Common myeloid progenitor, CD34-positive (primary cell): ENCODE results near the gene KLK5.

Source experiments
- CTCF ChIA-PET: fragments of 350-600 bp; sonication (Branson Sonifier 250); formaldehyde crosslinking; loops from one replicate; lab custom pipeline; 2021; ENCODE audit warnings: antibody characterized with exemption; lab: Charles Lee
- POLR2A ChIA-PET: fragments of 350-600 bp; sonication (Branson Sonifier 250); formaldehyde crosslinking; loops from one replicate; lab custom pipeline; 2021; ENCODE audit warnings: antibody characterized with exemption; lab: Charles Lee
- DNase-seq, 3 donors: peaks; one replicate each; pipeline versions ENCODE4 v3.0.0 to v3.0.0-alpha.2; 2013
- H3K27ac ChIP-seq, 2 experiments: 1 replicate in 1 of 2; 2 replicates in 1 of 2; pipeline ENCODE4 v1.7.0; 2013; ENCODE audit warnings: inconsistent platforms in 2 of 2, low read length in 2 of 2, mild to moderate bottlenecking in 2 of 2, low read depth in 1 of 2, moderate library complexity in 1 of 2; ENCODE audit not compliant: severe bottlenecking in 2 of 2, insufficient read depth in 1 of 2, poor library complexity in 1 of 2
- H3K27me3 ChIP-seq, 5 experiments: replicated peaks in 2 of 5; 1 replicate in 3 of 5; 2 replicates in 2 of 5; pipeline versions ENCODE4 v1.6.1 to v1.7.0; 2013; ENCODE audit warnings: low read length in 4 of 5, mild to moderate bottlenecking in 2 of 5, moderate library complexity in 2 of 5, inconsistent platforms in 1 of 5; ENCODE audit not compliant: insufficient read depth in 5 of 5, control insufficient read depth in 4 of 5
- H3K36me3 ChIP-seq, 4 experiments: 1 replicate in 2 of 4; 2 replicates in 2 of 4; pipeline versions ENCODE4 v1.6.1 to v1.7.0; 2013; ENCODE audit warnings: low read length in 3 of 4, control low read depth in 1 of 4, mild to moderate bottlenecking in 1 of 4; ENCODE audit not compliant: control insufficient read depth in 4 of 4, insufficient read depth in 4 of 4
- H3K4me1 ChIP-seq, 4 experiments: 1 replicate in 3 of 4; 2 replicates in 1 of 4; pipeline versions ENCODE4 v1.6.1 to v1.7.1; 2013; ENCODE audit warnings: low read length in 3 of 4, mild to moderate bottlenecking in 3 of 4, control low read depth in 1 of 4, inconsistent platforms in 1 of 4, moderate library complexity in 1 of 4; ENCODE audit not compliant: control insufficient read depth in 4 of 4, insufficient read depth in 4 of 4; ENCODE audit errors: control extremely low read depth in 1 of 4
- H3K4me3 ChIP-seq, 7 experiments: 1 replicate in 4 of 7; 2 replicates in 3 of 7; pipeline versions ENCODE4 v1.5.1 to v1.7.0; 2013; ENCODE audit warnings: mild to moderate bottlenecking in 7 of 7, low read length in 6 of 7, moderate library complexity in 6 of 7, inconsistent platforms in 2 of 7, low read depth in 2 of 7, control low read depth in 1 of 7; ENCODE audit not compliant: insufficient read depth in 4 of 7, control insufficient read depth in 1 of 7; ENCODE audit errors: extremely low read depth in 1 of 7
- H3K9me3 ChIP-seq, 5 experiments: 1 replicate in 4 of 5; 2 replicates in 1 of 5; pipeline versions ENCODE4 v1.6.1 to v1.7.1; 2013; ENCODE audit warnings: low read length in 4 of 5, mild to moderate bottlenecking in 2 of 5, inconsistent platforms in 1 of 5, low read depth in 1 of 5, moderate library complexity in 1 of 5; ENCODE audit not compliant: control insufficient read depth in 4 of 5, insufficient read depth in 2 of 5; ENCODE audit errors: control extremely low read depth in 1 of 5
- WGBS: methylation state at CpG from one replicate; pipeline ENCODE4 v1.1.5; 2013; ENCODE audit not compliant: insufficient coverage; 5-methylcytosine and 5-hydroxymethylcytosine counted together

The KLK5 gene

DNA sequence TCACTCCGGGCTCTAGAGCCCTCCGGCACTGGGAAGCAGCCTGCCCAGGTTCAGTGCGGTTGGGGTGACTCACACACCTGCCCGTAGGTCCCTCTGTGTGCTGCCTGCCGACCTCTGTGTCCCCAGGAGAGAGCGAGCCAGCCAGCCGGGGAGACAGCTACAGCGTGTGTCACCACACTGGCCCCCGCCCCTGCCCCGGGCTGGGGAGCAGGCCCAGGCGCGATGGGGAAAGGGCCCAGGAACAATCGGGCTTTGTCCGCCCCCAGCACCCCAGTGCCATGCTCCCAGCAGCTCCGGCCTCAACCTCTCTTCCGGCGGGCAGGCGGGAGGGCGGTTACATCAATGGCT lies 16.5 kb upstream of the KLK5 start, which contains the start of gene KLK6:
Gene KLK6 (minus strand): TSS at position 179 of the 348 bp plus-strand sequence. CDS start 1,487 bp downstream, outside the sequence.
- CTCF ChIA-PET = no interaction called here
- DNase-seq = no peak
- POLR2A ChIA-PET = no interaction called here
- no peak within 1 kb of the TSS for H3K27ac ChIP-seq
- no peaks in the 10 kb centered on the region for H3K9me3 ChIP-seq
- H3K4me1 ChIP-seq = no peaks in the 10 kb centered on the region
- H3K36me3 ChIP-seq = no peaks in the 10 kb centered on the region
- H3K27me3 ChIP-seq = peaks cover 0 to 63% (median 6%) of the 10 kb centered on the region in 5 experiments
- WGBS = 90% methylated on average over 19 of the region's 19 CpGs
- no peak within 1 kb of the TSS for H3K4me3 ChIP-seq

DNA sequence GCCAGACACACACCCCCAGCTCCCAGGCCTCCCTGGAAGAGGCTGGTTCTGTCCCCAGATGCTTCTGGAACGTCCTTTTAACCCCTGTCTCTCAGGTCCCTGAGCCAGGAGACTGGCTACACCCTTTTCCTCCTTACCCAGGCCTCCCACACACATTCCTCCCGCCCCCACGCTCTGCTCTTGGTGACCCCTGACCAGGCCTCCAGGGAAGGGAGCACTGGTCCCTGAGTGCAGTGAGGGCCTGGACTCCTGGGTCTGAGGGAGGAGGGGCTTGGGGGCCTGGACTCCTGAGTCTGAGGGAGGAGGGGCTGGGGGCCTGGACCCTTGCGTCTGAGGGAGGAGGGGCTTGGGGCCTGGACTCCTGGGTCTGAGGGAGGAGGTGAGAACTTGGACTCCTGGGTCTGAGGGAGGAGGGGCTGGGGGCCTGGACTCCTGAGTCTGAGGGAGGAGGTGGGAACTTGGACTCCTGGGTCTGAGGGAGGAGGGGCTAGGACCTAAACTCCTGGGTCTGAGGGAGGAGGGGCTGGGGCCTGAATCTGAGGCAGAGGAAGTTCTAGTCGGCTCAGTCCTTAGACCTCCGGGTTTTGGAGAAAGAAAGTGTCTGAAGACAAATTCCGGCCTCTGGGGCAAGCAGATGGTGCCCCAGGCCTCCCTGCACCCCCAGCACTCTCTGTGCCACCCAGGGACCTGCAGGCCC lies 16.0 kb upstream of the KLK5 start:
- no peak for DNase-seq
- H3K36me3 ChIP-seq = no peaks in the 10 kb centered on the region
- ChIA-PET POLR2A (no interaction called here), CTCF (no interaction called here)
- 54% methylated on average over 3 of the region's 7 CpGs for WGBS
- peaks cover 0 to 62% (median 6%) of the 10 kb centered on the region in 5 experiments for H3K27me3 ChIP-seq
- no peaks in the 10 kb centered on the region for H3K4me1 ChIP-seq
- no peak overlapping the region for H3K27ac ChIP-seq
- no peaks in the 10 kb centered on the region for H3K9me3 ChIP-seq
- H3K4me3 ChIP-seq = no peak overlapping the region

DNA sequence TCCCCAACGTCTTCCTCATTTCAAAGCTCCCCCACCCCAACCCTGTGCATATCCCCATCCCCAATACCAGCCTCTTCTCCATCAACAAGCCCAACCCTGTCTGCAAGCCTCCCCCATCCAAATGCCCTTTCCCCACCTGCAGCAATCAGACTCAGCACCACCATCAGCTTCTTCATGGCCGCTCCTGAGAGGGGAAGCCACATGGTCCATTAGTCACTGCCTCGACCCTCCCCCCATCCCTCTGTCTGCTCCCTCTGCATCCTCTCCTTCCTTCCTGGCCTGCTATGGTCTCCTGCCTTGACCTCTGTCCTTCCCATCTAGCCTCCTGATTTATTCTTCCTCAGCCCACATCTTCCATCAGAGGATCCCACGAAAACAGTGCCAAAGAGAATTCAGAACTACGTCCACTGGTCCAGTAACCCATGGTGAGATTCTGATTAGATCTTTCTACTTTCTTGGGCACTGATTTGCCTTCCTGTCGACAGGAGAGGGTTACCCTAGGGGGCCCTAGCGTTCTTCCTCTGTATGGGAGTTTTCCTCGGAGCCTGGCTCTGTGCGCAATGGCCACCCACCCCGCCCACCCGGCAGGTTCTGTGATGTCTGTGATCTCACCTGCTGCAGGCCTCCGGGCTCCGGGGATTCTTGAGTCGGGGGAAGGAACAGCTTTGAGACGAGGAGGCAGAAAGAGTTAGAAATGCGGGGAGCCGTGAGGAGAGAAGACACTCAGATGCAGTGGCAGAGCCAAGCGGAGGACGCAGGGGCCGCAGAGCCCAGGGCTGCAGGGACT lies 15.3 kb upstream of the KLK5 start:
- DNase-seq = no peak
- Histone ChIP-seq H3K9me3 (no peaks in the 10 kb centered on the region), H3K4me3 (no peak overlapping the region), H3K27me3 (peaks cover 0 to 61% (median 6%) of the 10 kb centered on the region in 5 experiments), H3K4me1 (no peaks in the 10 kb centered on the region), H3K27ac (no peak overlapping the region), H3K36me3 (no peaks in the 10 kb centered on the region)
- ChIA-PET CTCF (no interaction called here), POLR2A (no interaction called here)
- 39% methylated on average over 16 of the region's 20 CpGs for WGBS

DNA sequence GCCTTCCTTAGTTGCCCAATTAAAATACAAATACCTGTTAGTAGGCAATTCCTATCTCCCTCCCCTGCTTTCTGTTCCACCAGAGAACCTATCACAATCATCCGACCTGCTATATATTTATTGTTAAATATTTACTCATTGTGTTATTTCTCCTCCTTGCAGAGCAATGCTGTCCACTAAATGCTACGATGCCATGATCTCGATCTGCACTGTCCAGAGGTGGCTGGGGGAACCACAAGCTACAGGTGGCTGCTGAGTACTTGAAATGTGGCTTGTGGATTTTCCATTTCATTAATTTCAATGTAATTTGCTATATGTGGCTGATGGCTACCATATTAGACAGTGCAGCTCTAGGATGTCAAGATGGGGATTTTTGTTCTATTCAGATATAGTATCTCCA lies 11.4 kb upstream of the KLK5 start:
- ChIA-PET CTCF (no interaction called here), POLR2A (no interaction called here)
- no CpG with 5 or more reads among the region's 3 CpGs for WGBS
- no peaks in the 10 kb centered on the region for H3K4me1 ChIP-seq
- H3K4me3 ChIP-seq = no peak overlapping the region
- DNase-seq = no peak
- peaks cover 0 to 4% (median 0%) of the 10 kb centered on the region in 5 experiments for H3K9me3 ChIP-seq
- H3K27ac ChIP-seq = no peak overlapping the region
- H3K27me3 ChIP-seq = peaks cover 0 to 54% (median 6%) of the 10 kb centered on the region in 5 experiments
- H3K36me3 ChIP-seq = no peaks in the 10 kb centered on the region

DNA sequence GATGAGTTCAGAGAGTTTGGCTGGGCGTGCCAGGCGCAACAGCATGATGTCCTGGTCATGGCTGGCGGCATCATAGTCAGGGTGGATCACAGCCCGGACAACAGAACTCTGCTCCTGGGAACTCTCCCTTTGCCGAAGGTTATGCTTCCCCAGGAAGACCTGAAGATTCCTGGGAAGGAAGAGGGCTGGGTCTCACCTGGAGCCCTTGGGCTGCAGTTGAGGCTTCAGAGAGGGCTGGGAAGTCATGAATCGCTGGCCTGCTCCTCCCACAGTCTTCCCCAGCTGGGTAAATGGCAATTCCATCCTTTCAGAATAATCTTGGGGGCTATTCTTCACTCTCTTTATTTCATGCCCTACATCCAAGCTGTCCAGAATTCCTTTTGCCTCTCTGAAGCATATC lies 10.5 kb upstream of the KLK5 start:
- ChIA-PET POLR2A (no interaction called here), CTCF (no interaction called here)
- peaks cover 0 to 45% (median 6%) of the 10 kb centered on the region in 5 experiments for H3K27me3 ChIP-seq
- WGBS = 93% methylated on average over 6 of the region's 6 CpGs
- H3K9me3 ChIP-seq = peaks cover 0 to 4% (median 0%) of the 10 kb centered on the region in 5 experiments
- no peaks in the 10 kb centered on the region for H3K36me3 ChIP-seq
- H3K4me1 ChIP-seq = no peaks in the 10 kb centered on the region
- DNase-seq = no peak
- no peak overlapping the region for H3K27ac ChIP-seq
- H3K4me3 ChIP-seq = no peak overlapping the region

DNA sequence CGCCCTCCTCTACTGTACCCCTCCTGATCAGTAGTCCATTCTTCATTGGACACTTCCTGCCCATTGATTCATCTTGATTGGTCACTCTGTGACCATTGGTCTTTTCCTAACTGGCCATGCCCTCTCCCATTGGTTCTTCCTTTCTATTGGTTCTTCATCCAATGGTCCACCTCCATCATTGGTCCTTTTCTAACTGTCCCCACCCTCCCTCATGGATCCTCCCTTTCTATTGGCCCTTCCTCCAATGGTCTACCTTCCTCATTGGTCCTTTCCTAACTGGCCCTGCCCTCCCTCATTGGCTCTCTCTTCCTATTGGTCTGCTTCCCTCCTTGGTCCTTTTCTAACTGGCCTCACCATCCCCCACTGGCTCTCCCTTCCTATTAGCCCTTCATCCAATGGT lies 9.4 kb upstream of the KLK5 start:
- POLR2A ChIA-PET = no interaction called here
- CTCF ChIA-PET = no interaction called here

More for the DNA sequence above, 9.4 kb upstream of the KLK5 start:
- 100% methylated on average over 1 of the region's 1 CpG for WGBS
- Histone ChIP-seq H3K27ac (no peak overlapping the region), H3K4me3 (no peak overlapping the region), H3K36me3 (no peaks in the 10 kb centered on the region), H3K9me3 (peaks cover 0 to 4% (median 0%) of the 10 kb centered on the region in 5 experiments), H3K27me3 (peaks cover 0 to 46% (median 2%) of the 10 kb centered on the region in 5 experiments), H3K4me1 (no peaks in the 10 kb centered on the region)
- DNase-seq = no peak
